Neural progenitor cell (in vitro differentiated cells): ENCODE data around the gene RELL1. TPM values are rescaled to one million over a fixed set of nuclear protein-coding genes. Genes with fewer than 3 reads are reported as not detected.

Source experiments
- DNase-seq: peaks from one replicate; pipeline ENCODE4 v3.0.0-alpha.2; 2016; ENCODE audit warnings: low spot score
- H2AFZ ChIP-seq: fragments of 200-600 bp; sonication (generic); replicated peaks from 2 replicates; pipeline ENCODE4 v1.6.1; 2016; ENCODE audit warnings: antibody characterized with exemption
- H3F3A ChIP-seq: fragments of 200-600 bp; sonication (generic); 2 replicates; pipeline ENCODE4 v1.6.1; 2016; ENCODE audit warnings: antibody characterized with exemption, low read depth
- H3K27ac ChIP-seq: fragments of 200-600 bp; sonication (generic); 2 replicates; pipeline ENCODE4 v1.5.1; 2016; ENCODE audit warnings: mild to moderate bottlenecking
- H3K27me3 ChIP-seq: fragments of 200-600 bp; sonication (generic); 2 replicates; pipeline ENCODE4 v1.6.1; 2016; ENCODE audit warnings: mild to moderate bottlenecking, moderate library complexity
- H3K36me3 ChIP-seq: fragments of 200-600 bp; sonication (generic); 2 replicates; pipeline ENCODE4 v1.5.1; 2016
- H3K4me1 ChIP-seq: fragments of 200-600 bp; sonication (generic); 2 replicates; pipeline ENCODE4 v1.6.1; 2016; ENCODE audit warnings: mixed run types
- H3K4me2 ChIP-seq: fragments of 200-600 bp; sonication (generic); 2 replicates; pipeline ENCODE4 v1.6.1; 2016
- H3K4me3 ChIP-seq: fragments of 200-600 bp; sonication (generic); 2 replicates; pipeline ENCODE4 v1.5.1; 2016
- H3K79me2 ChIP-seq: fragments of 200-600 bp; sonication (generic); 2 replicates; pipeline ENCODE4 v1.6.1; 2016; ENCODE audit warnings: low read depth
- H3K9ac ChIP-seq: fragments of 200-600 bp; sonication (generic); 2 replicates; pipeline ENCODE4 v1.6.1; 2016
- H3K9me3 ChIP-seq: fragments of 200-600 bp; sonication (generic); 2 replicates; pipeline ENCODE4 v1.5.1; 2016; ENCODE audit warnings: low read depth
- H4K20me1 ChIP-seq: fragments of 200-600 bp; sonication (generic); 2 replicates; pipeline ENCODE4 v1.6.1; 2016; ENCODE audit warnings: low read depth
- H3K27ac Mint-ChIP-seq: 3 replicates; pipeline ENCODE4 v1.8.0; 2021; ENCODE audit warnings: mixed read lengths
- H3K27me3 Mint-ChIP-seq: 2 replicates; pipeline ENCODE4 v1.8.0; 2022; ENCODE audit warnings: low read depth, mild to moderate bottlenecking, inconsistent platforms, moderate library complexity, mixed read lengths; ENCODE audit not compliant: insufficient read depth
- H3K36me3 Mint-ChIP-seq: 3 replicates; pipeline ENCODE4 v1.8.0; 2021; ENCODE audit warnings: mixed read lengths
- H3K4me1 Mint-ChIP-seq: 3 replicates; pipeline ENCODE4 v1.8.0; 2021; ENCODE audit warnings: mixed read lengths
- H3K4me3 Mint-ChIP-seq: 3 replicates; pipeline ENCODE4 v1.8.0; 2021; ENCODE audit warnings: mild to moderate bottlenecking, moderate library complexity, mixed read lengths
- H3K9me3 Mint-ChIP-seq: 3 replicates; pipeline ENCODE4 v1.8.0; 2020; ENCODE audit warnings: mixed read lengths
- CTCF ChIP-seq: fragments of 200-600 bp; sonication (generic); IDR thresholded peaks from 2 replicates; pipeline ENCODE4 v1.5.1; 2017; ENCODE audit warnings: antibody characterized with exemption, mild to moderate bottlenecking
- EZH2 ChIP-seq: fragments of 200-600 bp; sonication (generic); IDR thresholded peaks from 2 replicates; pipeline ENCODE4 v1.6.1; 2017; ENCODE audit warnings: antibody characterized with exemption, mild to moderate bottlenecking, moderate library complexity
- EZH2phosphoT487 ChIP-seq: fragments of 200-600 bp; sonication (generic); IDR thresholded peaks from 2 replicates; pipeline ENCODE4 v1.6.1; 2017; ENCODE audit warnings: antibody characterized with exemption
- total RNA-seq: library from RNA; depleted of rRNA; stranded (reverse); fragments of >200 nt; gene quantifications from 2 replicates; pipeline ENCODE4 v1.2.3, GENCODE V29; 2015; ENCODE audit warnings: low replicate concordance

The RELL1 gene
- total RNA-seq, 1 donor from 2014 or later: 12.1 TPM

- H3K36me3 Mint-ChIP-seq: peaks cover 18% of the 10 kb centered on the region
- H3K27ac Mint-ChIP-seq: no peak overlapping the region
- no peak for TF ChIP-seq EZH2
- TF ChIP-seq CTCF: no peak
- TF ChIP-seq EZH2phosphoT487: no peak
These were observed 44.8 kb downstream of the RELL1 start for GRCh38 chr4:37641352-37641751.

GRCh38 chr4:37639551-37640285, 46.5 kb downstream of the RELL1 start:
- Mint-ChIP-seq H3K27ac (no peak overlapping the region), H3K9me3 (no peaks in the 10 kb centered on the region), H3K4me3 (no peak overlapping the region), H3K4me1 (no peaks in the 10 kb centered on the region), H3K36me3 (peaks cover 17% of the 10 kb centered on the region), H3K27me3 (no peaks in the 10 kb centered on the region)
- TF ChIP-seq CTCF: no peak
- Histone ChIP-seq H3F3A (no peaks in the 10 kb centered on the region), H3K9ac (no peak overlapping the region), H3K9me3 (no peaks in the 10 kb centered on the region), H4K20me1 (no peaks in the 10 kb centered on the region), H3K4me2 (no peak overlapping the region), H3K79me2 (no peaks in the 10 kb centered on the region), H3K27ac (no peak overlapping the region), H3K27me3 (no peaks in the 10 kb centered on the region), H3K36me3 (no peaks in the 10 kb centered on the region), H2AFZ (no peak overlapping the region), H3K4me1 (peaks cover 12% of the 10 kb centered on the region), H3K4me3 (no peak overlapping the region)
- DNase-seq: no peak

More at GRCh38 chr4:37641352-37641751, 44.8 kb downstream of the RELL1 start:
- no peak for DNase-seq
- no peaks in the 10 kb centered on the region for H4K20me1 ChIP-seq
- no peak overlapping the region for H3K4me3 Mint-ChIP-seq
- H3K9me3 Mint-ChIP-seq: no peaks in the 10 kb centered on the region
- H3K27ac ChIP-seq: no peak overlapping the region
- no peaks in the 10 kb centered on the region for H3K36me3 ChIP-seq
- H3K27me3 ChIP-seq: no peaks in the 10 kb centered on the region
- H3K9ac ChIP-seq: no peak overlapping the region
- no peaks in the 10 kb centered on the region for H3K9me3 ChIP-seq
- no peaks in the 10 kb centered on the region for H3K79me2 ChIP-seq
- H3K4me3 ChIP-seq: no peak overlapping the region
- H3K4me1 Mint-ChIP-seq: peaks cover 8% of the 10 kb centered on the region
- peaks cover 12% of the 10 kb centered on the region for H3K4me1 ChIP-seq
- no peak overlapping the region for H2AFZ ChIP-seq
- peaks cover 3% of the 10 kb centered on the region for H3K27me3 Mint-ChIP-seq
- H3F3A ChIP-seq: no peaks in the 10 kb centered on the region
- no peak overlapping the region for H3K4me2 ChIP-seq

GRCh38 chr4:37635155-37635554, 51.0 kb downstream of the RELL1 start:
- H3K27me3 Mint-ChIP-seq: no peaks in the 10 kb centered on the region
- Histone ChIP-seq H3K4me3 (no peak overlapping the region), H3K9ac (no peak overlapping the region), H3K27ac (no peak overlapping the region), H2AFZ (no peak overlapping the region), H3K9me3 (no peaks in the 10 kb centered on the region), H3K4me1 (no peaks in the 10 kb centered on the region), H3K4me2 (no peak overlapping the region), H3K27me3 (no peaks in the 10 kb centered on the region), H3F3A (no peaks in the 10 kb centered on the region), H3K36me3 (no peaks in the 10 kb centered on the region), H4K20me1 (no peaks in the 10 kb centered on the region), H3K79me2 (no peaks in the 10 kb centered on the region)
- H3K9me3 Mint-ChIP-seq: peaks cover 3% of the 10 kb centered on the region
- H3K27ac Mint-ChIP-seq: no peak overlapping the region
- no peak overlapping the region for H3K4me3 Mint-ChIP-seq
- H3K36me3 Mint-ChIP-seq: peaks cover 35% of the 10 kb centered on the region
- no peaks in the 10 kb centered on the region for H3K4me1 Mint-ChIP-seq
- TF ChIP-seq CTCF: no peak
- TF ChIP-seq EZH2: no peak
- no peak for TF ChIP-seq EZH2phosphoT487
- no peak for DNase-seq
